Measurements from ENCODE around the gene FAH. TPM values are rescaled to one million over a fixed set of nuclear protein-coding genes. Genes with fewer than 3 reads are reported as not detected.

The FAH gene
- total RNA-seq, 1 donor = 38.1 TPM

DNA sequence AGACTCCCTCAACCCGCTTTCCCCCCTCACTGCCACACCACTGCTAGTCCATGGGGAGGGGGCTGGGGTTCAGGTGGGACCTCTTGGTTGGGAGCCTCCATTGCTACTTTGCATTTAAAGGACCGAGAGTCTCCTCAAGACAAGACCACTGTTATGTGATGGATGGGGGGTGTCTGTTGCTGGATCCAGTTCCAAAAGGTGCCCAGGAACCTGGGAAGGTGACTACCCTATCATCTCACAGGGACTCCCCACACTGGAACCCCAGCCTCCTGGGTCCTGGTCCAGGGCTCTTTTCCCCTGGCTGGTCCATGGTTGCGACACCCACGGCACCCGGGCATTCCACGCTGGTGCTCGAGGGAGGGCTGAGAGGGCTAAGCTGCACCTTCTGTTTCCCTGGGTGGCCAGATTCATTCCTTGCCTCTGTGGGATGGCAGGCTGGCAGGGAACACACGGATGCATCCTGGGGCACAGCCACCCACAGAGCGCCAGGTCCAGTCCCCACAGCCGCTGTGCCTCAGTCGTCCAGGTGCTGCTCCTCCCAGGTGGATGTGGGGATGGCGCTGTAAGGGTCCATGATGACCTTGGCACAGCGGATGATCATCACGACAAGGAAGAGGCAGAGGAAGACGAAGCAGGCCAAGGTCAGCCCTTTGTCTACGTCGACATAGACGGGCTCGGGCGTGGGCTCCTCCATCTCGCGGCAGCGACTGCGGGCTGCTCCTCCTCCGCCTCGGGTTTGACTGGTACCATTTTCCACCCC, 48.6 kb downstream of the FAH start:
- TF ChIP-seq, protein P1, sequence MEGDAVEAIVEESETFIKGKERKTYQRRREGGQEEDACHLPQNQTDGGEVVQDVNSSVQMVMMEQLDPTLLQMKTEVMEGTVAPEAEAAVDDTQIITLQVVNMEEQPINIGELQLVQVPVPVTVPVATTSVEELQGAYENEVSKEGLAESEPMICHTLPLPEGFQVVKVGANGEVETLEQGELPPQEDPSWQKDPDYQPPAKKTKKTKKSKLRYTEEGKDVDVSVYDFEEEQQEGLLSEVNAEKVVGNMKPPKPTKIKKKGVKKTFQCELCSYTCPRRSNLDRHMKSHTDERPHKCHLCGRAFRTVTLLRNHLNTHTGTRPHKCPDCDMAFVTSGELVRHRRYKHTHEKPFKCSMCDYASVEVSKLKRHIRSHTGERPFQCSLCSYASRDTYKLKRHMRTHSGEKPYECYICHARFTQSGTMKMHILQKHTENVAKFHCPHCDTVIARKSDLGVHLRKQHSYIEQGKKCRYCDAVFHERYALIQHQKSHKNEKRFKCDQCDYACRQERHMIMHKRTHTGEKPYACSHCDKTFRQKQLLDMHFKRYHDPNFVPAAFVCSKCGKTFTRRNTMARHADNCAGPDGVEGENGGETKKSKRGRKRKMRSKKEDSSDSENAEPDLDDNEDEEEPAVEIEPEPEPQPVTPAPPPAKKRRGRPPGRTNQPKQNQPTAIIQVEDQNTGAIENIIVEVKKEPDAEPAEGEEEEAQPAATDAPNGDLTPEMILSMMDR (IDR thresholded peaks at IDR 0.05; ENCODE audit: insufficient read depth, low read length) = no peak
- no peak for DNase-seq (ENCODE audit: low read depth)
- no peak overlapping the region for H3K4me3 ChIP-seq (ENCODE audit: low read depth, low read length)

DNA sequence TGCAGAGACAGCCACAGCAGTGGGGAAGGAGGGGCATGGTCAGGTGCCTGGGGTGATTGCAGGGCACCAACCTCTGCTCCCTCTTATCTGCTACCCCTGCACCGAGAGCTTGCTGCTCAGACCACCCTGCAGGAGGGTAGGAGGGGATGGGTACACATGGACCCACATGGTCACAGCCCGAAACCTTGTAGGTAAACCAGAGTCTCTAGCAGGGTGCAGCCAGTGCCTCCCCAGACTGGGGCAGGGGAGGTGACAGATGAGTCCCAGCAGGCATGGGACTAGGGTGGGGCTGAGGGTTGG, 49.2 kb downstream of the FAH start:
- H3K4me3 ChIP-seq (ENCODE audit: low read depth, low read length) = no peak overlapping the region
- no peak for DNase-seq (ENCODE audit: low read depth)
- TF ChIP-seq, protein P1 (IDR thresholded peaks at IDR 0.05; ENCODE audit: insufficient read depth, low read length) = no peak

DNA sequence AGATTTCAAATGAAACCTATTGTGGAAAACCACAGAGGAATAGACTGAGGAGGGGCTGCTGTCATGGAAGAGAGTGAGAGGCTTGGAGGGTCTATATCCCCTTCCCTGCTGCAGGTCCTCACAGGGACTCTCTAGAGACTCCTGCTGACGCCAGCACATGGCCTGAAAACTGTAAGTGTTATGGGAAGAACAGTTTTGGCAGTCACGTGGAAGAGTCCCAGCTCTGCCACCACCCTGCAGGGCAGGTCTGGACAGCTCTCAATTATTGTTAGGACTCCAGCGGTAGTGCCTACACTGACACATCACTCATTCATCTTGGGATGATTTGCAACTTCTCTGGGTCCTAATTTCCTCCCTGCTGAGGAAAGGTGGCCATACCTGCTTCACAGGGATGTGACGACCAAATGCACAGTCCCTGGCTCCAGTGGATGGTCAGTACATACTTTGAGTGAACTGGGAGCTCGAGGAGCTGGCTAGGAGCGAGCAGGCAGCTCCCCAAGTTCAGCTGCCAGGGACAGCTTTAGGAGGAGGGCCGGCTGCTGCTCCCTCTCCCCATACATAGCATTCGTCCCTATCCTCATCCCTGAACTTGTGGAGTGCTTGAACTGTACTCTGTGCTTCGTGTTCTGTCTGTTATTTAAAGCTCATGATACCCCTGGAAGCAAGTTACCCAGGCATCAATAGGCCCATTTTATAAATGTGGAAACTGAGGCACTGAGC, 50.0 kb downstream of the FAH start:
- no peak overlapping the region for H3K4me3 ChIP-seq (ENCODE audit: low read depth, low read length)
- no peak for DNase-seq (ENCODE audit: low read depth)
- TF ChIP-seq, protein P1 (IDR thresholded peaks at IDR 0.05; ENCODE audit: insufficient read depth, low read length) = no peak

DNA sequence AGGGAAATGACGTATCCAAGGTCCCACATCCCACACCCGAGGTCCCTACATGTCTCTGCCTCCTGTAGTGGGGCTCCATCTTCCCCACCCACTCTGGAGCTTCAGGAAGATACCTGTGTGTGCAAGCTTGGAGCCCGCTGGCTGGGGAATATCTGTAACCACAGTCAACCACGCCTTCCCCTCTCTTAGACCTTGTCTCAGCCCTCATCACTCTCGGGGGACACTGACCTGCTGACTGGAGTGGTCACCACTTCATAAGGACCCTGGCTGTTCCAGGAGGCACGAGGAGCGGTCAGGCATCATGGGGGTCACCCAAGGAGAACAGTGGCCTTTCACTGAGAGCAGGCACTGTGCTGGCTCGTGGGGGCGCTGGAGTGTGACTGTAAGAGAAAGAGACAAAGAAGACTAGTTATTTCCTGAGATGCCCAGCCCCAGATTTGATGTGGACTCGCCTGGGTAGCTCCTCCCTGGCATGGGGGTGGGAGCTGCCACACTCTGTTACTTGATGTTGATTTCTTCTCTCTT, 50.6 kb downstream of the FAH start:
- TF ChIP-seq, protein P1 (IDR thresholded peaks at IDR 0.05; ENCODE audit: insufficient read depth, low read length) = no peak
- no peak for DNase-seq (ENCODE audit: low read depth)

DNA sequence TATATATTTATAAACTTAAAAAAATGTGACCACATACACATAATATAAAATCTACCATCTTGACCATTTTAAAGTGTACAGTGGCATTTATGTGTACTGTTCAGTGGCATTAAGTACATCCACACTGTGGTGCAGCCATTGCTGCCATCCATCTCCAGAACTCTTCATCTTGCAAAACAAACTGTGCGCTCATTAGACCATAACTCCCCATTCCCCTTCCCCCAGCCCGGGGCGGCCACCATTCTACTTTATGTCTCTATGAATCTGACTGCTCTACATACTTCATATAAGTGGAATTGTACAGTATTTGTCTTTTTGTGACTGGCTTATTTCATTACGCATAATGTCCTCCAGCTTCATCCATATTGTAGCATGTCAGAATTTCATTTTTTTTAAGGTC, 51.4 kb downstream of the FAH start:
- DNase-seq (ENCODE audit: low read depth) = no peak
- TF ChIP-seq, protein P1 (IDR thresholded peaks at IDR 0.05; ENCODE audit: insufficient read depth, low read length) = no peak
- H3K4me3 ChIP-seq (ENCODE audit: low read depth, low read length) = no peak overlapping the region

More for the DNA sequence above, 50.6 kb downstream of the FAH start:
- H3K4me3 ChIP-seq (ENCODE audit: low read depth, low read length) = no peak overlapping the region

DNA sequence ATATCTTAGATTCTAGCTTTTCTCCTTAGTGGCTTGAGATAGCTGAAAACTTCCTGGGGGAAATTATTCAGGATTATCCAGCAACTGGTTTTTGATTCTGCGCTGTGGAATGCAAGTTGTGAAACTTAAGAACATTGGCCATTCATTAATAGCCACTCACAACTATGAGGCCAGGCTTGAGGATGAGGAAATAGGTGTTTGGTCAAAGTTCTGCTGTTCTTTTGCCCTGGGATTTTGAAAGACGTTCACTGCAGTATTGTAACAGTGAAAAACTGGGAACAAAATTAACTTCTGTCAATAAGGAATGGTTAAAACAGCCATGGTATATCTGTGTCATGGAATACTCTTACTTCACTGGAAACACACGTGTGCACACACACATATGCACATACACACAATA, 55.1 kb downstream of the FAH start:
- DNase-seq (ENCODE audit: low read depth) = peak; percentile 4
- no peak overlapping the region for H3K4me3 ChIP-seq (ENCODE audit: low read depth, low read length)
- TF ChIP-seq, protein P1 (IDR thresholded peaks at IDR 0.05; ENCODE audit: insufficient read depth, low read length) = no peak
